Gastrocnemius medialis (tissue), 4 donors: Measurements from ENCODE around the gene WNK2. TPM values are rescaled to one million over a fixed set of nuclear protein-coding genes. Genes with fewer than 3 reads are reported as not detected.

Experiments used
- ATAC-seq, 2 donors: fragments of 150-250 bp; one replicate each; pipeline ENCODE4 v1.9.1; 2016
- DNase-seq, 2 donors: peaks; one replicate each; pipeline ENCODE4 v3.0.0-alpha.2; 2019
- H3K27ac ChIP-seq, 4 donors: fragments of 200-600 bp; sonication (generic); 1 replicate in 1 of 4; 2 replicates in 3 of 4; pipeline ENCODE4 v1.5.1; 2016 to 2018; ENCODE audit warnings: mild to moderate bottlenecking in 2 of 4, moderate library complexity in 1 of 4
- H3K27me3 ChIP-seq, 3 donors: fragments of 200-600 bp; sonication (generic) in 2 of 3; 1 replicate in 1 of 3; 2 replicates in 2 of 3; pipeline versions ENCODE4 v1.5.1 to v1.6.0; 2016 to 2019; ENCODE audit warnings: mild to moderate bottlenecking in 1 of 3, moderate library complexity in 1 of 3
- H3K36me3 ChIP-seq, 2 donors: fragments of 200-600 bp; sonication (generic) in 1 of 2; one replicate each; pipeline ENCODE4 v1.5.1; 2017 to 2018
- H3K4me1 ChIP-seq, 2 donors: fragments of 200-600 bp; sonication (generic) in 1 of 2; one replicate each; pipeline ENCODE4 v1.5.1; 2016 to 2017; ENCODE audit warnings: mild to moderate bottlenecking in 2 of 2
- H3K4me3 ChIP-seq, 4 donors: fragments of 200-600 bp; sonication (generic) in 3 of 4; 1 replicate in 1 of 4; 2 replicates in 3 of 4; pipeline ENCODE4 v1.5.1; 2016 to 2019; ENCODE audit warnings: mild to moderate bottlenecking in 2 of 4
- H3K9me3 ChIP-seq, 3 donors: fragments of 200-600 bp; sonication (generic) in 2 of 3; 1 replicate in 1 of 3; 2 replicates in 2 of 3; pipeline ENCODE4 v1.5.1; 2016 to 2019
- CTCF ChIP-seq, 5 experiments: fragments of 450-650 bp in 3 of 5; fragments of 200-600 bp in 2 of 5; sonication (generic) in 2 of 5; IDR thresholded peaks in 4 of 5; conservative IDR thresholded peaks in 1 of 5; 1 replicate in 4 of 5; 2 replicates in 1 of 5; pipeline ENCODE4 v1.5.1; 2016 to 2019; ENCODE audit warnings: antibody characterized with exemption in 5 of 5, mild to moderate bottlenecking in 3 of 5, moderate library complexity in 3 of 5
- POLR2A ChIP-seq, 2 donors: fragments of 450-650 bp; IDR thresholded peaks; one replicate each; pipeline ENCODE4 v1.6.1; 2017; ENCODE audit warnings: antibody characterized with exemption in 2 of 2, mild to moderate bottlenecking in 2 of 2, moderate library complexity in 2 of 2
- in situ Hi-C, 4 donors: fragments of 200-750 bp; cut with MboI; loops; one replicate each; pipeline versions ENCODE4 v1.15.0 to v1.8.0; 2017; ENCODE audit warnings: low sequenced_read_pairs in 4 of 4
- intact Hi-C: fragments of 100-400 bp; cut with DNase I; formaldehyde crosslinking; loops from one replicate; pipeline ENCODE4 v1.15.1; 2023; ENCODE audit warnings: low total_unique reads
- total RNA-seq, 4 donors: library from RNA; depleted of rRNA; stranded (reverse); fragments of >200 nt; gene quantifications; one replicate each; pipeline versions ENCODE4 v1.1.0 to v1.2.3, GENCODE V29; 2016

Gene WNK2
- total RNA-seq, 4 donors from 2014 or later = 11.3 to 43.0 (median 24.7) TPM

GRCh38 chr9:93182572-93182971, 1.4 kb upstream of the WNK2 start:
- in situ Hi-C loops (no loop called here), intact Hi-C loops (loop anchor here (2.0 kb wide), 1 partner anchor 22 kb away; no protein-coding TSS in a partner anchor)
- H3K9me3 ChIP-seq = no peaks in the 10 kb centered on the region
- ATAC-seq = no peak
- H3K4me1 ChIP-seq = peaks cover 31 to 38% of the 10 kb centered on the region in 2 donors
- no peak for DNase-seq
- H3K27me3 ChIP-seq = no peaks in the 10 kb centered on the region
- no peaks in the 10 kb centered on the region for H3K36me3 ChIP-seq
- H3K4me3 ChIP-seq = no peak overlapping the region
- no peak for TF ChIP-seq CTCF (IDR thresholded peaks at IDR 0.05 in 4 of 5, conservative IDR thresholded peaks at IDR 0.05 in 1 of 5)
- no peak for TF ChIP-seq POLR2A (IDR thresholded peaks at IDR 0.05)
- H3K27ac ChIP-seq = peak overlapping the region in 1 of 4 donors; percentile 40

- Histone ChIP-seq H3K27ac (peak overlapping the region in 3 of 4 donors; percentile 52 to 85 (median 78)), H3K9me3 (no peaks in the 10 kb centered on the region), H3K4me1 (peaks cover 31 to 38% of the 10 kb centered on the region in 2 donors), H3K36me3 (no peaks in the 10 kb centered on the region), H3K27me3 (no peaks in the 10 kb centered on the region), H3K4me3 (peak overlapping the region; percentile 52 to 72 (median 61))
- intact Hi-C loops (loop anchor here (2.0 kb wide), 1 partner anchor 22 kb away; no protein-coding TSS in a partner anchor), in situ Hi-C loops (no loop called here)
- no peak for TF ChIP-seq CTCF (IDR thresholded peaks at IDR 0.05 in 4 of 5, conservative IDR thresholded peaks at IDR 0.05 in 1 of 5)
- no peak for TF ChIP-seq POLR2A (IDR thresholded peaks at IDR 0.05)
- no peak for DNase-seq
- ATAC-seq = no peak
These were observed 742 bp upstream of the WNK2 start for GRCh38 chr9:93183131-93183662.

DNA sequence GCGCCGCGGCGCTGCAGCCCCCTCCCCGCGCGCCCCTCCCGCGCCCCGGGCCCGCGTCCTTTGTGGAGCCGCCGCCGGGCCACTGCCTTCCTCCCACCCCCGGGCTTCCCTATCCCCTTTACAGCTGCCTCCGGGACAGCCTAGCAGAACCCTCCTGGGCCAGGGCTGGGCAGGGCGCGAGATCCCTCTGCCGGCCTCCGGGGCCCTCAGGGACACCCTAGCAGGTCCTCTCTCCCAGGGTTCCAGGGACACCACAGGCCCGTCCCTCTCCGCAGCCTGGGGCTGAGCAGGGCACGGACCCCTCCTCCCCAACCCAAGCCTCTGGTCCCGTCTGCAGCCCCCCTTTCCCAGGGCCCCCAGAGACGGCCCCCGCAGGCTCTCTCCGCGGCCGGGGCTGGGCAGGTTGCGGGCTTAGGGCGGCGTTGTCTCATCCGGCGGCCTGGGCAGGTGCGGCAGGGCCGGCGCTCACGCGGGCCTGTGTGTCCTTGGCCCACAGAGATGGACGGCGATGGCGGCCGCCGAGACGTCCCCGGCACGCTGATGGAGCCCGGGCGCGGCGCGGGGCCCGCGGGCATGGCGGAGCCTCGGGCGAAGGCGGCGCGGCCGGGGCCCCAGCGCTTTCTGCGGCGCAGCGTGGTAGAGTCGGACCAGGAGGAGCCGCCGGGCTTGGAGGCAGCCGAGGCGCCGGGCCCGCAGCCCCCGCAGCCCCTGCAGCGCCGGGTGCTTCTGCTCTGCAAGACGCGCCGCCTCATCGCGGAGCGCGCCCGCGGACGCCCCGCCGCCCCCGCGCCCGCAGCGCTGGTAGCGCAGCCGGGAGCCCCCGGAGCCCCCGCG, 710 bp downstream of the WNK2 start:
- ATAC-seq (peak; percentile 45 to 47), DNase-seq (no peak)
- no peaks in the 10 kb centered on the region for H3K36me3 ChIP-seq
- in situ Hi-C loops = no loop called here
- no peaks in the 10 kb centered on the region for H3K9me3 ChIP-seq
- TF ChIP-seq CTCF (IDR thresholded peaks at IDR 0.05 in 4 of 5, conservative IDR thresholded peaks at IDR 0.05 in 1 of 5) = no peak
- no peak for TF ChIP-seq POLR2A (IDR thresholded peaks at IDR 0.05)
- peak overlapping the region; percentile 71 to 86 (median 82) for H3K27ac ChIP-seq
- H3K27me3 ChIP-seq = no peaks in the 10 kb centered on the region
- intact Hi-C loops = loop anchor here (1.0 kb wide), 1 partner anchor 35 kb away; no protein-coding TSS in a partner anchor
- H3K4me1 ChIP-seq = peaks cover 38 to 45% of the 10 kb centered on the region in 2 donors
- peak overlapping the region; percentile 60 to 72 (median 68) for H3K4me3 ChIP-seq

DNA sequence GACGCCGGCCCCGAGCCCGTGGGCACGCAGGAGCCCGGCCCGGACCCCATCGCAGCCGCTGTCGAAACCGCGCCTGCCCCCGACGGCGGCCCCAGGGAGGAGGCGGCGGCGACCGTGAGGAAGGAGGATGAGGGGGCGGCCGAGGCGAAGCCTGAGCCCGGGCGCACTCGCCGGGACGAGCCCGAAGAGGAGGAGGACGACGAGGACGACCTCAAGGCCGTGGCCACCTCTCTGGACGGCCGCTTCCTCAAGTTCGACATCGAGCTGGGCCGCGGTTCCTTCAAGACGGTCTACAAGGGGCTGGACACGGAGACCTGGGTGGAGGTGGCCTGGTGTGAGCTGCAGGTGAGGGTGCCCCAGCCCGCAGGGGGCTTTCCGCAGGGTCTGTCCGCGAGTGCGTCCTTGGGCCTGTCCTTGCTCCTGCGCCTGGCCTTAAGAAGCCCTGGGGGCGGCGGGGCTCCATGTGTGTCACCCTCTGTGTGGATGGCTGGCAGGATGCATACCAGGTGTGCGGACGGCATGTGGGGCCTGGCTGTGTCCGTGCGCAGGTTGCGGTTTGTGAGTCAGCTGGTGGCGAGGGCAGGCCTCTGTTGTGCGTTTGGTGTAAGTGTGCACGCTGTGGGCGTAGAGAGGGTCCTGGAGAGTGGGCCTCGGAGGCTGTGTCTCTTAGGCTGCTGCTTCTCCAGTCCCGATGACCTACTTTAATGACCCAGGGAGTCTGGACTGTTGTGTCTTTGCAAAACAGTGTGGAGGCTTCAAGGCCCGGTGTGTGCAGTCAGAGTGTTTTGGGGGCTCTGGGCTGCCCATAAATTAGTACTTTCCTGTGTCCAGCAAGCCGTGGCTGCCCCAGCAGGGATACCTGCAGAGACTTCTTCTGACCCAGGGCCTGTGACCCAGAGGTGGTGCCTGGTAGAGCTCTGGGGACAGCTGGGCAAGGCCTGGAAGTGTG, 1.6 kb downstream of the WNK2 start:
- no peak for DNase-seq
- TF ChIP-seq CTCF (IDR thresholded peaks at IDR 0.05 in 4 of 5, conservative IDR thresholded peaks at IDR 0.05 in 1 of 5) (no peak), POLR2A (IDR thresholded peaks at IDR 0.05) (no peak)
- peaks cover 40 to 47% of the 10 kb centered on the region in 2 donors for H3K4me1 ChIP-seq
- H3K9me3 ChIP-seq = no peaks in the 10 kb centered on the region
- peak overlapping the region in 3 of 4 donors; percentile 19 to 24 (median 21) for H3K4me3 ChIP-seq
- ATAC-seq = no peak
- in situ Hi-C loops (no loop called here), intact Hi-C loops (no loop called here)
- H3K36me3 ChIP-seq = no peaks in the 10 kb centered on the region
- H3K27ac ChIP-seq = peak overlapping the region; percentile 59 to 86 (median 82)
- H3K27me3 ChIP-seq = no peaks in the 10 kb centered on the region
